LoVo (cell line): Measurements from ENCODE around the gene VPS13D.

Experiments used
- DNase-seq: peaks from one replicate; pipeline ENCODE4 v3.0.0-alpha.2; 2016; ENCODE audit warnings: low spot score

VPS13D gene, protein sequence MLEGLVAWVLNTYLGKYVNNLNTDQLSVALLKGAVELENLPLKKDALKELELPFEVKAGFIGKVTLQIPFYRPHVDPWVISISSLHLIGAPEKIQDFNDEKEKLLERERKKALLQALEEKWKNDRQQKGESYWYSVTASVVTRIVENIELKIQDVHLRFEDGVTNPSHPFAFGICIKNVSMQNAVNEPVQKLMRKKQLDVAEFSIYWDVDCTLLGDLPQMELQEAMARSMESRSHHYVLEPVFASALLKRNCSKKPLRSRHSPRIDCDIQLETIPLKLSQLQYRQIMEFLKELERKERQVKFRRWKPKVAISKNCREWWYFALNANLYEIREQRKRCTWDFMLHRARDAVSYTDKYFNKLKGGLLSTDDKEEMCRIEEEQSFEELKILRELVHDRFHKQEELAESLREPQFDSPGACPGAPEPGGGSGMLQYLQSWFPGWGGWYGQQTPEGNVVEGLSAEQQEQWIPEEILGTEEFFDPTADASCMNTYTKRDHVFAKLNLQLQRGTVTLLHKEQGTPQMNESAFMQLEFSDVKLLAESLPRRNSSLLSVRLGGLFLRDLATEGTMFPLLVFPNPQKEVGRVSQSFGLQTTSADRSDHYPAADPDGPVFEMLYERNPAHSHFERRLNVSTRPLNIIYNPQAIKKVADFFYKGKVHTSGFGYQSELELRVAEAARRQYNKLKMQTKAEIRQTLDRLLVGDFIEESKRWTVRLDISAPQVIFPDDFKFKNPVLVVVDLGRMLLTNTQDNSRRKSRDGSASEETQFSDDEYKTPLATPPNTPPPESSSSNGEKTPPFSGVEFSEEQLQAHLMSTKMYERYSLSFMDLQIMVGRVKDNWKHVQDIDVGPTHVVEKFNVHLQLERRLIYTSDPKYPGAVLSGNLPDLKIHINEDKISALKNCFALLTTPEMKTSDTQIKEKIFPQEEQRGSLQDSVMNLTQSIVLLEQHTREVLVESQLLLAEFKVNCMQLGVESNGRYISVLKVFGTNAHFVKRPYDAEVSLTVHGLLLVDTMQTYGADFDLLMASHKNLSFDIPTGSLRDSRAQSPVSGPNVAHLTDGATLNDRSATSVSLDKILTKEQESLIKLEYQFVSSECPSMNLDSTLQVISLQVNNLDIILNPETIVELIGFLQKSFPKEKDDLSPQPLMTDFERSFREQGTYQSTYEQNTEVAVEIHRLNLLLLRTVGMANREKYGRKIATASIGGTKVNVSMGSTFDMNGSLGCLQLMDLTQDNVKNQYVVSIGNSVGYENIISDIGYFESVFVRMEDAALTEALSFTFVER (N-terminal part only)

GRCh38 chr1:12229835-12230548 lies at the start of gene VPS13D:
Gene VPS13D, plus strand, starts transcription at chr1:12230030. Its CDS starts 4,237 bp downstream, at chr1:12234267.
- peak; percentile 81 for DNase-seq

- no peak for DNase-seq
Observed at GRCh38 chr1:12180315-12180714, 49.5 kb upstream of the VPS13D start.

- no peak for DNase-seq
Observed at GRCh38 chr1:12180903-12181302, 48.9 kb upstream of the VPS13D start.

DNA sequence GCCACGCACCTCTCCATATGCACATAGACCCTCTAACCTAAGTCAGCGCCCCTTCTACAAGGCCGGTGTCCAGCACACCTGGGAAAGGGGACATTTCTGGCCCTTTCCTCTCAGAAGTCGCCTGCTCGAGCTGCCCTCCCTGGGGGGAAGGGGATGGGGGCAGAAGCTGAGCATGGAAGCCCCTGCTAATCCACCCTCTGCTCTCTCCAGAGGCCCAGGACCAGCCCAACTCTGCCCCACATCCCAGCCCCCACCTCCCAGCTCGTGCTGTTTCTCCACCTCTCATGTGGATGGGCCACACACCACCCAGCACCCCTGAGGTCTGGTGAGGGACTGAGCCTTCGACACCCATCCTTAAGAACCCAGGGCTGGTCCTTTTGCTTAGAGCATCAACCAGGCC lies 48.3 kb upstream of the VPS13D start:
- no peak for DNase-seq

- no peak for DNase-seq
Observed at GRCh38 chr1:12182410-12182984, 47.3 kb upstream of the VPS13D start.

DNA sequence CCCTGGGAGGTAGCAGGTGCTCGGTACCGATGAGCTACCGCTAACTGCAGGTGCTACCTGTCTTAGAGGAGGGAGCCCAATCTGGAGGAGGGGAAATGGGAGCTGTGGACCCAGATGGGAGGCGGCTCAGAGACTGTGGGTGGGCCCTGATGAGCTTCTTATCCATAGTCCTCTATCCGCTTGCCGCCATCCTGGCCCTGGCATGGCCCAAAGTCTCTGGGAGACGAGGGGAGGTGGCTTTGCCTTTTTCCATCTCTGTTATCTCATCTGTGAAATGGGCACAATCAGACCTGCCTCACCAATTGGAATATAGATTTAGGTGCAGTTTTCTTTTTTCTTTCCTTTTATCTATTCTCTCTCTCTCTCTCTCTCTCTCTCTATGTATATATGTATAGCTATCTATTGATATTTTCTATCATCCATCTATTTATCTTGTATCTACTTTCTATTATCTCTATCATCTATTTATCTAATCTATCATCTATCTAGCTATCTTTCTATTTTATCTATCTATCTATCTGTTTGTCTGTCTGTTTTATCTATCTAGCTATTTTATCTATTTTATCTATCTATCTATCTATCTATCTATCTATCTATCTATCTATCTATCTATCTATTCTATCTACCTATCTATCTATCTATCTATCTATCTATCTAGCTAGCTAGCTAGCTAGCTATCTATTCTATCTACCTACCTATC lies 46.6 kb upstream of the VPS13D start:
- DNase-seq: no peak

GRCh38 chr1:12184008-12184681 lies 45.7 kb upstream of the VPS13D start:
- DNase-seq: no peak

- no peak for DNase-seq
Observed at GRCh38 chr1:12185036-12185917, 44.6 kb upstream of the VPS13D start.

- DNase-seq: no peak
Observed at GRCh38 chr1:12185918-12186678, 43.7 kb upstream of the VPS13D start.

- DNase-seq: no peak
Observed at GRCh38 chr1:12186679-12186985, 43.2 kb upstream of the VPS13D start.

DNA sequence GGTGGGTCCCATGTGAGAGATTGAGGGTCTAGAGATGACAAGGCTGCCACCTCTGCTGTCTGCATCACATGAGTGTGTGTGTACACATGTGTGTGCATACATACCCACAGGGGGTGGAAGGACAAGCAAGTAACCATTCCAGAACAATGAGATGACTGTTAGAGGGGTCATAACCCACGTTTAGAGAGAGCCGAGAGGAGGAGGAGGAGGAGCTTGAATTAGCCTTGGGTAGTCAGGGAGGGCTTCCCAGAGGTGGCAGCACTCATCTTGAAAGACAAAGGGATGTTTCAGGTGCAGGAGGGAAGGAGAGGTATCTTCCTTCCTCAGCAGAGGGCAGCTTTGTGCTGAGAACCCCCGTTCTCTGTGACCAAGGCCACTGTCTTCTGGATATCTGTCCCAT lies 41.7 kb upstream of the VPS13D start:
- no peak for DNase-seq

DNA sequence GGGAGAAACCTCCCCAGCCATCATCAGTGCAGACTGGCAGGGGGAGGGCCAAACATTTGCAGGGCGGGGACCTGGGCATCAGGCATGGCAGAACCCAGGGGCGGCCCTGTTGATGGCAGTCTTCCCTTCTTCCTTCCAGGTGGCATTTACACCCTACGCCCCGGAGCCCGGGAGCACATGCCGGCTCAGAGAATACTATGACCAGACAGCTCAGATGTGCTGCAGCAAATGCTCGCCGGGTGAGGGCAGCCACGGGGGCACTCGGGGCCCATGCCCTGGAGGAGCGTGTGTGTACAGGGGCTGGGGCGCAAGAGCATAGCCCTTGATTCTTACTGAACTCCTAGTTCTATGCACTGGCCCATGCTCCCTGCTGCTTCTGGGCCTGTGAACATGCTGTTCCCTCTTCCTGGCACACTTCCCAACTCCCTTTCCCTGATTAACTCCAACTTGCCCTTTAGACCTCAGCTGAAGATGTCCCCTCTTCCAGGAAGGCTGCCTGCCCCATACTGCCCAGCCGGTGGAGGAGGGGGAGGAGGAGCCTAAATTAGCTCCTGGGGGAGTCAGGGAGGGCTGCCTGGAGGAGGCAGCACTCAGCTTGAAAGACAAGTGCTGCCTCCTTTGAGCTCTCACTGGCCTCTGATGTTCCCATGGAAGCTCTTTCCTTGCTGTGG lies 41.0 kb upstream of the VPS13D start:
- no peak for DNase-seq

GRCh38 chr1:12189328-12189682 lies 40.5 kb upstream of the VPS13D start:
- DNase-seq: no peak

- DNase-seq: no peak
Observed at GRCh38 chr1:12191242-12192032, 38.4 kb upstream of the VPS13D start.

- DNase-seq: no peak
Observed at GRCh38 chr1:12194666-12195216, 35.1 kb upstream of the VPS13D start.

DNA sequence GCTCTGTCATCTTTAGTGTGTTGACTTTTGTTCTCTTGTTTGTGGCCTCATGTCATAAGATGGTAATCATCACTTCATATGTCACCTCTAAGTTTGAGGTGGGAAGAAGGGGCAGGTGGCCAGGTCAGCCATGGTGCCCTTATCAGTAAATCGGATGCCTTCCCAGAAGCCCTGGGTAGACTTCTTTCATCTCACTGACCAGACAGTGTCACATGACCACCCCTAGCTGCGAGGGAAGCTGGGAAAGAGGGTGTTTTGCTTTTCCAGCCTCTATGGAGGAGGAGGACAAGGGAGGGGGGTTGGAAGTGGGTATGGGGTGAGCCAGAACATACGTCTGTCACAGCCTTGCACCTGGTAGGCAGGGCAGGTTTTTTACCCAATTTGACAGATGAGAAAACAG lies 34.4 kb upstream of the VPS13D start:
- no peak for DNase-seq
